SK-N-SH (cell line): ENCODE results near the gene CCDC127. TPM values are rescaled to one million over a fixed set of nuclear protein-coding genes. Genes with fewer than 3 reads are reported as not detected.

ENCODE experiments used
- CTCF ChIA-PET: fragments of 300-600, 350-600 bp; formaldehyde crosslinking; extraction: SDS; loops from one replicate; lab custom pipeline; 2021; lab: Yijun Ruan, JAX
- POLR2A ChIA-PET: fragments of 350-600 bp; sonication (Branson Sonifier 250); formaldehyde crosslinking; extraction: SDS; loops from one replicate; lab custom pipeline; 2020; ENCODE audit warnings: antibody characterized with exemption, inconsistent platforms; lab: Yijun Ruan, JAX
- DNase-seq: peaks from one replicate; pipeline ENCODE4 v3.0.0; 2012
- H2AFZ ChIP-seq: fragments of 200-600 bp; sonication (generic); 2 replicates; pipeline ENCODE4 v1.8.1; 2016; ENCODE audit warnings: antibody characterized with exemption, mild to moderate bottlenecking, low read depth
- H3F3A ChIP-seq: fragments of 200-600 bp; sonication (generic); replicated peaks from 2 replicates; pipeline ENCODE3; 2016; ENCODE audit warnings: antibody characterized with exemption, mild to moderate bottlenecking; ENCODE audit not compliant: insufficient read depth
- H3K27ac ChIP-seq, 2 experiments: fragments of 200-500 bp in 1 of 2; fragments of 200-600 bp in 1 of 2; sonication (Bioruptor generic) in 1 of 2; sonication (generic), shearing (Covaris generic) in 1 of 2; 2 replicates each; pipeline versions ENCODE4 v1.5.1 to v1.6.1; 2014 to 2016; ENCODE audit warnings: low read depth in 2 of 2, inconsistent platforms in 1 of 2, low read length in 1 of 2, mild to moderate bottlenecking in 1 of 2, mixed read lengths in 1 of 2
- H3K27me3 ChIP-seq: fragments of 200-600 bp; sonication (generic), shearing (Covaris generic); 2 replicates; pipeline ENCODE4 v1.6.1; 2016; ENCODE audit warnings: mixed run types; ENCODE audit not compliant: insufficient read depth
- H3K36me3 ChIP-seq, 2 experiments: fragments of 200-500 bp in 1 of 2; fragments of 200-600 bp in 1 of 2; sonication (Bioruptor generic) in 1 of 2; sonication (generic) in 1 of 2; replicated peaks in 1 of 2; 2 replicates each; pipeline versions ENCODE3 to v1.5.1; 2014 to 2016; ENCODE audit warnings: low read length in 1 of 2, mild to moderate bottlenecking in 1 of 2; ENCODE audit not compliant: insufficient read depth in 2 of 2, control insufficient read depth in 1 of 2
- H3K4me1 ChIP-seq, 2 experiments: fragments of 200-500 bp in 1 of 2; fragments of 200-600 bp in 1 of 2; sonication (Bioruptor generic) in 1 of 2; sonication (generic), shearing (Covaris generic) in 1 of 2; 2 replicates each; pipeline versions ENCODE4 v1.5.1 to v1.6.1; 2014 to 2016; ENCODE audit warnings: low read depth in 1 of 2, low read length in 1 of 2, mixed run types in 1 of 2; ENCODE audit not compliant: insufficient read depth in 2 of 2, control insufficient read depth in 1 of 2
- H3K4me2 ChIP-seq: fragments of 200-600 bp; sonication (generic), shearing (Covaris generic); 2 replicates; pipeline ENCODE4 v1.6.1; 2017; ENCODE audit warnings: mixed run types
- H3K4me3 ChIP-seq, 2 experiments: fragments of 200-500 bp in 1 of 2; fragments of 200-600 bp in 1 of 2; sonication (Bioruptor generic) in 1 of 2; sonication (generic), shearing (Covaris generic) in 1 of 2; 2 replicates each; pipeline versions ENCODE4 v1.5.1 to v1.8.1; 2014 to 2016; ENCODE audit warnings: low read depth in 2 of 2, inconsistent platforms in 1 of 2, low read length in 1 of 2, mild to moderate bottlenecking in 1 of 2, mixed read lengths in 1 of 2, moderate library complexity in 1 of 2
- H3K79me2 ChIP-seq: fragments of 200-600 bp; sonication (generic); 2 replicates; pipeline ENCODE4 v1.8.1; 2017; ENCODE audit warnings: mild to moderate bottlenecking; ENCODE audit not compliant: insufficient read depth
- H3K9ac ChIP-seq: fragments of 200-600 bp; sonication (generic); 2 replicates; pipeline ENCODE4 v1.6.1; 2017; ENCODE audit warnings: mixed run types
- H3K9me2 ChIP-seq: fragments of 200-600 bp; sonication (generic); 2 replicates; pipeline ENCODE4 v1.6.1; 2017; ENCODE audit warnings: mixed run types
- H3K9me3 ChIP-seq: fragments of 200-600 bp; sonication (generic); 2 replicates; pipeline ENCODE4 v1.6.1; 2017; ENCODE audit warnings: mixed run types, mild to moderate bottlenecking, moderate library complexity
- H4K20me1 ChIP-seq: fragments of 200-600 bp; sonication (generic); 2 replicates; pipeline ENCODE4 v1.6.1; 2017; ENCODE audit warnings: mild to moderate bottlenecking, mixed run types; ENCODE audit not compliant: insufficient read depth
- CTCF ChIP-seq: fragments of 200-600 bp; sonication (generic); IDR thresholded peaks from 2 replicates; pipeline ENCODE4 v1.6.1; 2017; ENCODE audit warnings: antibody characterized with exemption, mild to moderate bottlenecking, moderate library complexity
- EP300 ChIP-seq, 2 experiments: IDR thresholded peaks; 2 replicates each; pipeline versions ENCODE4 v1.4.0 to v1.6.1; 2012; ENCODE audit warnings: borderline replicate concordance in 1 of 2, low read depth in 1 of 2, low read length in 1 of 2
- EZH2phosphoT487 ChIP-seq: fragments of 200-600 bp; sonication (generic); IDR thresholded peaks from 2 replicates; pipeline ENCODE4 v1.6.1; 2017; ENCODE audit warnings: low read depth, mixed run types, mild to moderate bottlenecking, antibody characterized with exemption, moderate library complexity, borderline replicate concordance
- FOSL2 ChIP-seq: IDR thresholded peaks from 2 replicates; pipeline ENCODE4 v1.4.0; 2012; ENCODE audit warnings: low read depth, mild to moderate bottlenecking, moderate library complexity, borderline replicate concordance
- FOXJ3 ChIP-seq: sonication (generic); formaldehyde crosslinking; IDR thresholded peaks from 2 replicates; pipeline ENCODE4 v1.5.1; 2020; ENCODE audit warnings: mild to moderate bottlenecking, missing genetic modification reagents
- FOXM1 ChIP-seq: IDR thresholded peaks from 2 replicates; pipeline ENCODE4 v1.4.0; 2012; ENCODE audit warnings: low read depth, mild to moderate bottlenecking
- GABPA ChIP-seq: IDR thresholded peaks from 2 replicates; pipeline ENCODE4 v1.4.0; 2012; ENCODE audit warnings: low read depth, mild to moderate bottlenecking
- JUND ChIP-seq: IDR thresholded peaks from 2 replicates; pipeline ENCODE4 v1.4.0; 2012
- MEF2A ChIP-seq: IDR thresholded peaks from 2 replicates; pipeline ENCODE4 v1.4.0; 2012; ENCODE audit warnings: low read depth, borderline replicate concordance
- NFIC ChIP-seq: IDR thresholded peaks from 2 replicates; pipeline ENCODE4 v1.4.0; 2012; ENCODE audit warnings: borderline replicate concordance
- RCOR1 ChIP-seq: fragments of 150-350 bp; IDR thresholded peaks from 2 replicates; pipeline ENCODE4 v1.6.1; 2017; ENCODE audit warnings: antibody characterized with exemption, low read length
- RFX5 ChIP-seq: IDR thresholded peaks from 2 replicates; pipeline ENCODE4 v1.6.1; 2012; ENCODE audit warnings: mild to moderate bottlenecking, improper control_type of control experiment, low read length
- SIN3A ChIP-seq: IDR thresholded peaks from 2 replicates; pipeline ENCODE4 v1.6.1; 2012; ENCODE audit warnings: low read depth, mild to moderate bottlenecking, low read length, moderate library complexity, borderline replicate concordance
- SMC3 ChIP-seq: IDR thresholded peaks from 2 replicates; pipeline ENCODE4 v1.6.1; 2012; ENCODE audit warnings: low read depth, low read length, improper control_type of control experiment
- TAF1 ChIP-seq: IDR thresholded peaks from 2 replicates; pipeline ENCODE4 v1.6.1; 2012; ENCODE audit warnings: low read depth, mild to moderate bottlenecking, low read length, moderate library complexity, borderline replicate concordance
- TCF12 ChIP-seq: IDR thresholded peaks from 2 replicates; pipeline ENCODE4 v1.4.0; 2012
- WGBS: methylation state at CpG from one replicate; pipeline ENCODE4 v1.1.6; 2017; ENCODE audit warnings: low lambda C conversion rate; 5-methylcytosine and 5-hydroxymethylcytosine counted together
- polyA plus RNA-seq, 3 experiments: library from polyadenylated mRNA; depleted of rRNA; stranded (reverse); fragments of >200 nt; gene quantifications; 2 replicates each; pipeline ENCODE4 v1.2.3, GENCODE V29; 2012
- TF ChIP-seq, protein P1 (sequence below): IDR thresholded peaks from 2 replicates; pipeline ENCODE4; 2012
- TF ChIP-seq, protein P2 (sequence below): IDR thresholded peaks from 2 replicates; pipeline ENCODE4 v1.4.0; 2012; ENCODE audit warnings: low read depth
- TF ChIP-seq, protein P3 (sequence below): fragments of 150-350 bp; IDR thresholded peaks from 2 replicates; pipeline ENCODE4 v1.6.1; 2016; ENCODE audit warnings: mild to moderate bottlenecking, low read depth, low read length
- TF ChIP-seq, protein P4 (sequence below): IDR thresholded peaks from 2 replicates; pipeline ENCODE4 v1.4.0; 2012; ENCODE audit warnings: low read depth, borderline replicate concordance

CCDC127 gene
- polyA plus RNA-seq, 1 of the 3 experiments (the other 2 are of a cell fraction) = 3.9 TPM

DNA sequence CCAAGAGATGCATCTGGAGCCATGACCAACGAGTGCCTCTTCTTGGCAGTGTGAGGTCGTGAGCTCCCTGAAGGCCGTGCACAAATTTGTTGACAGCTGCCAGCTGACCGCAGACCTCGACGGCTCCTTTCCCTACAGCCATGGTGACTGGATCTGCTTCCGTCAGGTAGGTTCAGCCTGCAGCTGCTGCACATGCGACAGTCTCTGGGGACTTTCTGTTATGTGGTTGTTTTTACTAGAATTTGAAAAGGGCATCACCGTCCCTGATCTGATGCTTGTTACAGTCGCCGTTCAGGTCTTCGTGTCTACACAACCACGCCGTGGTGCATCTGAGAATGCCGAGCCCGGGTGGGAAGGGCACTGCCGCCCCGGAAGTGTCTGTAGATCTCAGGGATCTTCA is 63.1 kb downstream of the CCDC127 start:
- Histone ChIP-seq H4K20me1 (no peaks in the 10 kb centered on the region), H3K4me3 (no peak overlapping the region), H3K79me2 (no peaks in the 10 kb centered on the region), H3F3A (peaks cover 4% of the 10 kb centered on the region), H3K9me2 (no peaks in the 10 kb centered on the region), H2AFZ (no peak overlapping the region), H3K9me3 (no peaks in the 10 kb centered on the region), H3K9ac (no peak overlapping the region), H3K4me1 (no peaks in the 10 kb centered on the region), H3K36me3 (no peaks in the 10 kb centered on the region), H3K27me3 (no peaks in the 10 kb centered on the region; the same call in 1 of the 2 replicates), H3K4me2 (no peak overlapping the region), H3K27ac (no peak overlapping the region)
- ChIA-PET CTCF (no interaction called here), POLR2A (no interaction called here)
- DNase-seq = peak; percentile 7
- WGBS = 63% methylated on average over 16 of the region's 18 CpGs
- TF ChIP-seq FOSL2 (no peak), TAF1 (no peak), EZH2phosphoT487 (no peak), TCF12 (no peak), FOXJ3 (CRISPR knock-in tag) (no peak), FOXM1 (no peak), NFIC (no peak), RCOR1 (no peak), CTCF (no peak), GABPA (no peak), SIN3A (no peak)
- TF ChIP-seq, protein P1, sequence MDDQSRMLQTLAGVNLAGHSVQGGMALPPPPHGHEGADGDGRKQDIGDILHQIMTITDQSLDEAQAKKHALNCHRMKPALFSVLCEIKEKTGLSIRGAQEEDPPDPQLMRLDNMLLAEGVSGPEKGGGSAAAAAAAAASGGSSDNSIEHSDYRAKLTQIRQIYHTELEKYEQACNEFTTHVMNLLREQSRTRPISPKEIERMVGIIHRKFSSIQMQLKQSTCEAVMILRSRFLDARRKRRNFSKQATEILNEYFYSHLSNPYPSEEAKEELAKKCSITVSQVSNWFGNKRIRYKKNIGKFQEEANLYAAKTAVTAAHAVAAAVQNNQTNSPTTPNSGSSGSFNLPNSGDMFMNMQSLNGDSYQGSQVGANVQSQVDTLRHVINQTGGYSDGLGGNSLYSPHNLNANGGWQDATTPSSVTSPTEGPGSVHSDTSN = no peak
- TF ChIP-seq, protein P2, sequence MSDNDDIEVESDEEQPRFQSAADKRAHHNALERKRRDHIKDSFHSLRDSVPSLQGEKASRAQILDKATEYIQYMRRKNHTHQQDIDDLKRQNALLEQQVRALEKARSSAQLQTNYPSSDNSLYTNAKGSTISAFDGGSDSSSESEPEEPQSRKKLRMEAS = no peak

- TF ChIP-seq, protein P3, sequence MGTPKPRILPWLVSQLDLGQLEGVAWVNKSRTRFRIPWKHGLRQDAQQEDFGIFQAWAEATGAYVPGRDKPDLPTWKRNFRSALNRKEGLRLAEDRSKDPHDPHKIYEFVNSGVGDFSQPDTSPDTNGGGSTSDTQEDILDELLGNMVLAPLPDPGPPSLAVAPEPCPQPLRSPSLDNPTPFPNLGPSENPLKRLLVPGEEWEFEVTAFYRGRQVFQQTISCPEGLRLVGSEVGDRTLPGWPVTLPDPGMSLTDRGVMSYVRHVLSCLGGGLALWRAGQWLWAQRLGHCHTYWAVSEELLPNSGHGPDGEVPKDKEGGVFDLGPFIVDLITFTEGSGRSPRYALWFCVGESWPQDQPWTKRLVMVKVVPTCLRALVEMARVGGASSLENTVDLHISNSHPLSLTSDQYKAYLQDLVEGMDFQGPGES = no peak
- no peak for TF ChIP-seq SMC3
- TF ChIP-seq RFX5 = no peak
- no peak for TF ChIP-seq SIN3A
- TF ChIP-seq, protein P4, sequence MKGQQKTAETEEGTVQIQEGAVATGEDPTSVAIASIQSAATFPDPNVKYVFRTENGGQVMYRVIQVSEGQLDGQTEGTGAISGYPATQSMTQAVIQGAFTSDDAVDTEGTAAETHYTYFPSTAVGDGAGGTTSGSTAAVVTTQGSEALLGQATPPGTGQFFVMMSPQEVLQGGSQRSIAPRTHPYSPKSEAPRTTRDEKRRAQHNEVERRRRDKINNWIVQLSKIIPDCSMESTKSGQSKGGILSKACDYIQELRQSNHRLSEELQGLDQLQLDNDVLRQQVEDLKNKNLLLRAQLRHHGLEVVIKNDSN = no peak
- no peak for TF ChIP-seq GABPA
- TF ChIP-seq MEF2A = no peak
- TF ChIP-seq EP300 (IDR thresholded peaks at IDR 0.05; ENCODE audit: borderline replicate concordance in 1 of 2, low read depth in 1 of 2, low read length in 1 of 2) = no peak
- TF ChIP-seq JUND = no peak
- Histone ChIP-seq H4K20me1 (no peaks in the 10 kb centered on the region), H3K9ac (no peak overlapping the region), H3K9me2 (no peaks in the 10 kb centered on the region), H3K27me3 (no peaks in the 10 kb centered on the region; the same call in 1 of the 2 replicates), H3K9me3 (no peaks in the 10 kb centered on the region), H3K79me2 (no peaks in the 10 kb centered on the region), H3K4me2 (no peak overlapping the region), H3K27ac (no peak overlapping the region), H3F3A (peaks cover 4% of the 10 kb centered on the region), H3K4me3 (no peak overlapping the region), H3K4me1 (no peaks in the 10 kb centered on the region), H3K36me3 (no peaks in the 10 kb centered on the region), H2AFZ (no peak overlapping the region)
- no peak for DNase-seq
- ChIA-PET POLR2A (no interaction called here), CTCF (no interaction called here)
- 84% methylated on average over 10 of the region's 10 CpGs for WGBS
These were observed 63.7 kb downstream of the CCDC127 start for GRCh38 chr5:154236-154635.
